Kidney capillary endothelial cell (primary cell): ENCODE data around the gene ADARB2.
"Not testable (repeated sequence)": the region's sequence is repeated elsewhere in the genome, so short reads cannot be mapped to it uniquely, and the experiment has no call there.

Experiments
- DNase-seq: peaks from one replicate; pipeline ENCODE4 v3.0.0-alpha.2; 2018; ENCODE audit warnings: low spot score

The ADARB2 gene

DNA sequence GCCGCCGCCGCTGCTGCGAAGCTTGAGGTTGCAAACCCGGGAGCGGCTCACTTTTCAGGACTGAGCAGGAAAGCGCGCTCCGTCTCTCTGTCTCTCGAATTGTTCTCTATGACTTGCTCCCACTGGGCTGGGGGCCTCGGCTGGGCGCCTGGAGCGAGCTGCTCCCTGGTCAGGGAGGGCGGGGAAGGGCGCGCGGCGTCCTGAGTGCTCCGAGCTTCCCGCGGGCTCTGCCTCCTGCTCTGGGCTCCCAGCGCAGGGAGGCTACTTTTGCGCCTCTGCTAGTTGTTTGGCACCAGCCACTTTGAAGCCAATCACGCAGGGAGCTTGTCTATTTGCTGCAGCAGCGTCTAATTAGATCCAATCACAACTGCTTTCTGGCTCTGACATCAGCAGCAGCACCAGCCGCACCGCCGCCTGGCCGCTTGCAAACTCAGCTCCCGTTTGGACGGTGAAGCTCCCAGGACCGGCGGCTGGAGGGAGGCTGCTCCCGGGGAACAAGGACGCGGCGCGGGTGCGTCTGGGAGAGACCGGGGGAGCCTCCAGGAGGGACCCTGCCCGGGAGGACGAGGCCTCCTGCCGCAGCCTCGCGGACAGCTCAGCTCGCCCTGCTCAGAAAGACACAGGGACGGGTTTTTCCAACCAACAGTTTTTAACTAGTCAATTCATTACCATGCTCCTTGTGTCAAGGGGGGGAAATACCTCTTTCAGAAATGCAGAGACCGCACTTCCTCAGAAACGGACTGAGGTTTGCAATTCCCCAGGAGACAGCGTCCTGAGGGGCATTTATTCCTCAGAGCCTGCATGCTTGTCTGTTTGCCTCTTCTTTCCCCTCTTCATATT is at the start of gene ADARB2:
ADARB2 (minus strand) TSS at position 304 of the 840 bp plus-strand sequence.
- DNase-seq: peak; percentile 5

DNA sequence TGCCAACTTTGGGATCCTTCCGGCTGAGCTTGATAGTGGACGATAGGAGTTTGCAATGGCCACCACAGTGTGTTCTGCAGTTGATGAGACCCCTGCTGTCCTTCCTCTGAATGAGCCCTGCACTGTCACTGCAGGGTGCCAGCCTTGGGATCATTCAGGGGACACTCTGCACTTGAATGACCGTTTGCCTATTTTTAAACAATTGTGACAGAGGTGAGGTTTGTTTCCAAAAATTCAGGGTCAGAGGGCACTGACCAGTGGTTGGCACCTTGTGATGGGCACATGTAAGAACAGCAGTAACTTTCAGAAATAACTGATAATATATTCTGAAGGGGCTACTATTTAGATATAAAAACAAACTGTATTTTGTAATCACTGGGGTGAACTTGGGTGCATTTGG is 48.5 kb upstream of the ADARB2 start:
- no peak for DNase-seq

DNA sequence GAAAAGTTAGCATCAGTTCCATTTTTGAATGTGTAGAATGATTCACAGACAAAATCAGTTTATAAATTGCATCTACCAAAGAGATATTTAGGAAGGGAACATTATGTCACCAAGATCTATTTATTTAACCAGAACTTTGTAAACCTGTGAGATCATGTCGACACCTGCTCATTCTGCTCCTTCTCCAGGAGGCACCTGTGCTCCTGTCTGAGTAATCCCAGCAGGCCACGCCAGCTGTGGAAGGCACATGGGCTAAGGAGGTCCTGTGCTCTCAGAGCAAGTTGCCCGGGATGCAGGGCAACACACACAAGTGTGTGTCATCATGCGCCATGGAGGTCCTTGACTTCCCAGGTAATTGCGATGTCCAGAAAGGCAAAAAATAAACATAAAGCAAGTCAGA is 45.5 kb upstream of the ADARB2 start:
- no peak for DNase-seq

DNA sequence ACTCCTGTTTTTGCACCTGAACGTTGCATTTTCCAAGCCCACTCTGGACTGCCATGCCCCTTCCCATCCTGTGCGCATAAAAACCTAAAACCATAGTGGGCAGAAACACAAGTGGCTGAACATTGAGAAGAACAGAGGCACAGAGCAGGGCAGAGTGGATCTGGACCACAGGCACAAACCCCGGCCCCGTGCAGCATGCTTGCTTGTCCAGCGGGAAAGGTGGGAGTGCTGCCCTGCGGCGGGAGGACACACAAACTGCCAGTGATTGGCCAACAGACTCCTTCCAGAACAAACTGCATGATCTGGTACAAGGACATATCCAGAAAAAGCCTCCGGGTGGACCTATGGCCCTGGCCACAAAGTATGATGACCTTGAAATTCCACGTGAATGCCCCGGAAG is 42.5 kb upstream of the ADARB2 start:
- no peak for DNase-seq

DNA sequence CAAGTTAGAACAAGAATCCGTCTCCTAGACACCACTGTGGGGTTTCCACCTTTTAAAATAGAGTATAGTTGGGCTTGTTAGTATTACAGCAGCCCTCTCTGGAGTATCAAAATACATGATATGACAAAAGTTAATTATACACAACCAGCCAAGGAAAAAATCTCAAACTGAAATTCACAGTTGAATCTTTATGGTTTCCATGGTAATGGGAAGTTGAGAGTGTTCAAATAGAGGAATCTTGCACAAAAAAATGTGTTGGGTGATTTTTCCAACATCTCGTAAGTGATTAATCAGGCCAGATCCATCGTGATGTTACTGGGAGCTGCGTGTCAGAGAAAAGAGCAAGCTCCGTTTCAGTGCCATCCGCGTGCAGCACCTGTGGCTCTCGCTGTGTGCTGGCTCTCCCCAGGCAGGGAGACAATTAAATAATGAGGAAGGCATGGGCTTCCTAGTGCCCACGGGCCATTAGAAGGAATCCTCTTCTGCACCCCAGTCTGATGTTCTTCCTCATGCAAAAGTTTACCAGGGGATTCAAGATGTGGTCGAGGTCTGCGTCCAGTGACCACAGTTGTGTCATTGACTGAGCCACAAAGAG is 41.1 kb upstream of the ADARB2 start:
- no peak for DNase-seq

DNA sequence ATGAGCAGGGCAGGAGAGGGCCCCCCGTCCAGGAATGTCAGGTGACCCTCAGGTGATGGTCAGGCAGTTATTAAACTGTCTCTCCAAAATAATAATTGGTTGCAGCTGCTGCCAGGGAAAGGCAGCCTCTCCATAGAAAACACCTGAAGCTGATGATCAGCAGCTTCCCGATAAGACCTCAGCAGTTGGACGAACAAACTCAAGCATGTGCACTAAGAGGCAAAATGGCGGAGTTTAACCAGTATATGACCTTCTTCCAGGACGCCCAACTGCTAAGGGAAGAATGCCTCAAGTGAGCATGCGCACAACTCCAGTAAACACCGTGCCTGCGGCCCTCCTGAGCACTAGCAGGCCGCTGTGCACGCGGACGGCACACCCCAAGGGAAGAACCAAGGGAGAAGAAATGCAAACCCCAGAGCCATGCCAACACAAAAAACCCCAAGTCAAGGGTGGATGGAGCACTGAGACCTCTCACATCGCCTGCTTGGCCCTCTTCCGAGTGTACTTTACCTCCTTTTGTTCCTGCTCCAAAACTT is 38.9 kb upstream of the ADARB2 start:
- DNase-seq: no peak

DNA sequence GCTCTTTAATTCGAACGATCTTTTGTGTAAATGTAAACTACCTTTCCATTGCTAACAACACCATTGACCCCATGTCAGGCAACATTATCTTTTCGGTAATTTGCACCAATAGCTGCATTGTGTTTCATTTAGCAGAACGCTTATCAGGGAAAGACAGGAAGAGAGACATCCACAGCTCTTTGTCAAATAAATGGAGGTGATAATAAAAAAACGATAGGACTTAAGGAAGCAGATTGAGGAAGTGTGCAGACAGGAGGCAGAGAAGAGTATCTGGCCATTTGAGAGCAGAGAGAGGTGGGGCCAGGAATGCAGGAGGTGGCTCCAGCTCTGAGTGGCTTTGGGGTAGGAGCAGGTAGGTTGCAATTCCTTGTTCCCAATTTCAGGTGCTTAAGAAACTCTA is 37.5 kb upstream of the ADARB2 start:
- DNase-seq: no peak

DNA sequence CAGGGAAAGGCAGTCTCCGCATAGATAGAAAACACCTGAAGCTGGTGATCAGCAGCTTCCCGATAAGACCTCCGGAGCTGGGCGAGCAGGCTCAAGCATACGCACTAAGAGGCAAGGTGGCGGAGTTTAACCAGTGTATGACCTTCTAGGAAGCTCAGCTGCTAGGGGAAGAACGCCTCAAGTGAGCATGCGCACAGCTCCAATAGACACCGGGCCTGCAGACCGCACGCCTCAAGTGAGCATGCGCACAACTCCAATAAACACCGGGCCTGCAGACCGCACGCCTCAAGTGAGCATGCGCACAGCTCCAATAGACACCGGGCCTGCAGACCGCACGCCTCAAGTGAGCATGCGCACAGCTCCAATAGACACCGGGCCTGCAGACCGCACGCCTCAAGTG is 35.9 kb upstream of the ADARB2 start:
- DNase-seq: not testable (repeated sequence)

DNA sequence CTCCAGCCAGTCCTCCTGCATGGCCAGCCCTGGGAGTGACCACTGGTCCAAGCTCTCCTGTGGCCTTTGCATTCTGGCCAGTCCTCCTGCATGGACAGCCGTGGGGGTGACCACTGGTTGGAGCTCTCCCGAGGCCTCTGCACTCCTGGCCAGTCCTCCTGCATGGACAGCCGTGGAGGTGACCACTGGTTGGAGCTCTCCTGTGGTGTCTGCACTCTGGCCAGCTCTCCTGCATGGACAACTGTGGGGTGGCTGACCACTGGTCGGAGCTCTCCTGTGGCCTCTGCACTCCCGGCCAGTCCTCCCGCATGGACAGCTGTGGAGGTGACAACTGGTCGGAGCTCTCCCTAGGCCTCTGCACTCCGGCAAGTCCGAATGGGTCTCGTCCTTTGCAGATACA is 28.7 kb upstream of the ADARB2 start:
- DNase-seq: no peak

DNA sequence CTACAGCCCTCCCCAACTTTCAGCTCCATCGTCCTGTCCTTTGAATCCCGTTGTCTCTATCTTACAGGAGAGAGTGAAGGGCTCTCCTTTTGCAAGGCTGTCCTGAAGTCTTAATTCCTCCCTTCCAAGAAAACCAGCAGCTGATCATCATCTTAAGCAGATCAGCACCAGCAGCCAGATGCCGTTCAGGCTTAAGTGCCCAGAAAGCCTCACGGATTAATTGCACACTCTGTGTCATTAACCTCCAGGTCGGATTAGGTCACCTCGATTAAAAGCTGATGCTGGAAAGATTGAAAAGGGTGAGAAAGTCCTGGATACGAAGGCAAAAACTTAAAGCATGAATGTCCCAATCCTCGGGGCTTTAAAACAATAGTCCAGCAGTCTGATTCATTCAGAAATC is 24.8 kb upstream of the ADARB2 start:
- no peak for DNase-seq

DNA sequence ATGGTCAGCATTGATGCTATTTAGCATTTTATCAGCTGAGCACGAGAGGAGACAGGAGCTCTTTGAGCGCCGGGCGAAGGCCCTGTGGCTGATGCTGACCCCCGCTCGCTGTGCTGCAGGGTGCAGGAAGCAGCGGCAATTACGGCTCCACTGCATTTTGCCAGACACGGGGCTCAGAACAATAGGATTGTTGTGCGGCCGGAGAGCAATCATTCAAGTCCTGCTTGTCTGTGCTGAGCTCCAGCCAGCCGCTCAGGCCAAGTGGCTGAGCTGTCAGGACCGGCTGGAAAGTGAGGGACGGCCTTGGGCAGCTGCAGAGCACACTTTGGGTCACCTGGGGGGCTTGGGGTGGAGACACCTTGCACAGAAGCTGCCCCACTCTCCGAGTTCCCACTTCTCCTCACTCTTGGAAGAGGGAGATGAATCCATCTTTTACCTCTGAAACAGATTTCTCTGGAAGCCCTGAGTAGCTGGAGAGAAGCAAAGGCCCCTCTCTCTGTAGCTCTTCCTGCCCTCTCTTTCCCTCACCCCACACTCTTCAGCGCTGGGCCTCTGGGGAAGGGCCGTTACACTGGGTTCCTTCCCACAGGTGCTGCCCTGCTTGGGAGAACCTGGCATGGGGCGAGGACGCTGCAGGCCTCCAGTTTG is 17.3 kb upstream of the ADARB2 start:
- DNase-seq: no peak

DNA sequence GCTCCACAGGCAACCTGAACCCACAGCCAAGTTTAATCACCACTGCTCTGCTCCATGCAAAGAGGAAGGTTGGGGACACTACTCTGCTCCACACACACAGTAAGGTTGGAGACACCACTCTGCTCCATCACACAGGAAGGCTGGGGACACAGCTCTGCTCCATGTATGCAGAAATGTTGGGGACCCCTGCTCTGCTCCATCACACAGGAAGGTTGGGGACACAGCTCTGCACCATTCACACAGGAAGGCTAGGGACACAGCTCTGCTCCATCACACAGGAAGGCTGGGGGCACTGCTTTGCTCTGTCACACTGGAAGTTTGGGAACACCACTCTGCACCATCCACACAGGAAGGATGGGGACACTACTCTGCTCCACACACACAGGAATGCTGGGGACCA is 14.8 kb upstream of the ADARB2 start:
- no peak for DNase-seq

DNA sequence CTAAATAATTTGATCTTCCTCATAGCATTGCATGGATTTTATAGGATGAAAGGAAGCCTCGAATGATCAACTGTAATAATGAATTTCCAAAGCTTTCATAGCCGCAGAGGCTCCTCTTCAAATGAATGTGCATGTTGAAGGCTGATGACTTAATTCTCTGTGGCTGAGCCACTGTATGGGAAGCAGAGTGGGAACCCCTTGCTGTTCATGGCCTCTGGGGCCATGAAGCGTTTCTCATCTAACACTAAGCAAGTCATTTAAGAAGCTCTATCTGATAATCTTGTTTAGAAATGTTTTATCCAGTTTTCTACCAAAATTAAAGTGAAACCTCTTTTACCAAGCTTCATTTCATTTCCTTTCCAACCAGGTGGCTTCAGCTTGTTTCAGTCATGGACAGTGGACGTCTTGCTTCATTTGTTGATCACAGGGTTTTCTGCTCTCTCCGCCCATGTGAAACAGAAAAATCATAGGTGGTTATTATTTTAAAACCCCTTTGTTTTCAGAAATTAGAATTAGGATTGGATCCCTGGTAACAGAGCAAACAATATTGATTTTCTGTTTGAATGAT is 10.3 kb upstream of the ADARB2 start:
- no peak for DNase-seq

DNA sequence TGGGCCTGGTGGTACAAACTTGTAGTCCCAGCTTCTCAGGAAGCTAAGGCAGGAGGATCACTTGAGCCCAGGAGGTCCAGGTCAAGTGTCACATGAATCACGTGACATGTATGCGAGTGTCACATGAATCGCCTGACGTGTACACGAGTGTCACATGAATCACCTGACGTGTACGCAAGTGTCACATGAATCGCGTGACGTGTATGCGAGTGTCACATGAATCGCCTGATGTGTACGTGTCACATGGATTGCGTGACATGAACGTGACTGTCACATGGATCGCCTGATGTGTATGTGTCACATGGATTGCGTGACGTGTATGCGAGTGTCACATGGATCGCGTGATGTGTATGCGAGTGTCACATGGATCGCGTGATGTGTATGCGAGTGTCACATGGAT is 9.5 kb upstream of the ADARB2 start:
- DNase-seq: no peak

DNA sequence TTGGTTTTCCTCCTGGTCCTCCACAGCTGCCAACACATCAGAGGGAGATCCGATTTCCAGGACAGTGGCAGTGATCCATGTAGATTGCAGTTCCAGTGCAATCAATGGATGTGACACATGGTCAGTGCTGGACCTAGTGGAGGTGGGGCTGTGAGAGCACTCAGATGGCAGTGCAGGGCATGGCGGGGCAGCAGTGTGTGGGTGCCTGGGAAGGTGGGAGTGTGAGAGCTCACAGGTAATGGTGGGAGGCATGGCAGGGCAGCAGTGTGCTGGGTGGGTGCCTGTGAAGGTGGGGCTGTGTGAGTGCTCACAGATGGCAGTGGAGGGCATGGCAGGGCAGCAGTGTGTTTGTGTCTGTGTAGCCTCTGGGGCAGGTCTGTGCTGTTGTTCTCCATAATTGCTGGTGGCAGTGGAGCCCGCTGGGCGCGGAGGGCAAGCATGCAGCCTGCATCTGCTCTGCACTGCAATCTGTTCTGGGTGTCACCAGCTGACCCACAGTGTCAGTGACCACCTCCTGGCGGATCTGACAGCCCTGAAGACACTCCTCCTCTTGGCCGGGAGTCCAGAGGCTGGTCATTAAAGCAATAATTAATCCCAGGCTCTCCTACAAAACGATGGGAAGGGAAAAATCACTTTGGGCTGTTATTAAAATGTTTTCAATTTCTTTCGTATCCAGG is 8.6 kb upstream of the ADARB2 start:
- no peak for DNase-seq

DNA sequence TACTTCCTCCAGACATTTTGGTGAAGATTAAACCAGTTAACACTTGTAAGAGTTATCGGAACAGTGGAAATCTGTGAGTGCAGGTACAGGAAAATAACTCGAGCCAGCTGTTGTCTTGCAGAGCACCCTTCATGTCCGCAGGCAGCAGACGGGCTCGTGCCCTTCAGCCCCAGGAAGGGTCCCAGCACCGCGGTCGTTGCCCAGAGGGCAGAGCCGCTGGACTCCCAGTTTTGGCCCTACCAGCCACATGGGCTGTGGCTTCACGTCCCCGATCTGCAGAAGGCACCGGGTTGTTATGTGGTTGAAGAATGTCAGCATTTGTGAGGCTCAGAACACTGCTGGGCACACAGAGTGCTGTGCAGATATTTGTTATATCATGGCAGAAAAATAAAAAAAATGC is 7.2 kb upstream of the ADARB2 start:
- DNase-seq: no peak

DNA sequence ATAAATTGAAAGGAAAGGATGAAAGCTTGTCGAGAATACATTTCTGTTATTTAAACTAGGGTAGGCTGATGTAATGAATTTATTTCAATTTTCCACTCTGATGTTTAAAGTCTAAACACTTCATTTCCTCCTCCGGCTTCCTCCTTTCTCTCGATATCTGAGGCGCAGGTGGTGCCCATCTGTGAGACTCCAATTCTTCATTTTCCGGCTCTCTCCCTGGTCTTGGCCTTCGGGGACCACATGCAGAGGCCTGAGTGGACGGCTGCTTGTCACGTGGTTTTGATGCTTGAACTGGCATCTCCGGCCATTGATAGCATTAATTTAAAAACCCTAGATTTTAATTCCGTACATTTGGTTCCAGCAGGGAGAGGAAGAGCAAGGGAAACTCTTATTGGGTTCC is 5.8 kb upstream of the ADARB2 start:
- DNase-seq: no peak

DNA sequence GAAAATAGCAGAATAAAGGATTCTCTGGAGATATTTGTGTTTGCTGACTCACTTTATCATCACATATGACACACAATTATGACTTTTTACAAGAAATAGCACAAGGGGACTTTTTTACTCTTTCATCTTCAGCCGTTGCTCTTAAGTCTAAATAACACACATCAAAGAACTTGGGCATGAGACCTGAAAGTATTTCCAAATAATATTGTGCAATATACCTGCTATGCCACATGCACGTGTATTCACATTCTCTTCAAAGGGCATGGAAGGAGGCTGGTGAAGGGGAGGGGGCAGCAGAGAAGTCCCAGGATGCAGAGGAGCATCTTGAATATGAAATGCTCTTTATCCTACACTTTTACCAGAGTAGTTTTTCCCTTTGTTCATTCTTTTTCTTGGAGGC is 4.1 kb upstream of the ADARB2 start:
- DNase-seq: no peak

DNA sequence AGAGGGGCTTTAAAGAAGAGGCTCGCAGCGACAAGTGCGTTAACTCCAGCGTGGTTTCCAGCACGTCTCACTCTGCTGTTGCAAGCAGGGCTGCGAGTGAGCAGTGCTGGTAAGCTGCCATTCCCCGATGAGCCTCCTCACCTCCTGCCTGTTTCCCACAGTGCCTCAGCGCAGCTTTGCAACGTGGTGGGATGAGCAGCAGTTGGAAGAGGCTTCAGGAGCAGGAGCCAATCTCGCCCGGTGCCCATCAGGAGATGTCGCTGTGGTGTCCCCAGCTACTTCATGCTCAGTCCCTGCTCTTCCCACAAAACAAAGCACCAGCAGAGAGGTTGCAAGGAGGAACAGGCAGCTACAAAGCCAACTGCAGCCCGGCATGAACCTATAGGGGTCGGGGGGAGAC is 2.4 kb upstream of the ADARB2 start:
- no peak for DNase-seq

DNA sequence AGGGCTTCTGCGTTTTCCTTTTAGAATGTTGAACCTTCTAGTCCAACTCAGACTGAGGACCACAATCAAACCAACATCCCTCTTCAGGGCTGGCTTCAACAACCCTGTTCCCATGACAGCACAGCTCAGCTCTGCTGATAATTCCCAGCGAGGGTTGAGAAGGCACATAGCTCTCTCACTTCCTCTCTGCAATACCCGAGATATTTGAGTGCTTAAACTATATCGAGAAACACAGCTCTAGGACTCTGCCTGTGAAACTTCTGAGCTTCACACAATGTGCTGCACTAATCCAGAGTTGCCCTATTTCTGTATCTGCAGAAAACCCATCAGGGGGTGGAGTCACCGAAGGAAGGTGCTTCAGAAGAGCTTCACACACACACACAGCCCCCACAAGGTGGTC is 1.6 kb upstream of the ADARB2 start:
- no peak for DNase-seq

DNA sequence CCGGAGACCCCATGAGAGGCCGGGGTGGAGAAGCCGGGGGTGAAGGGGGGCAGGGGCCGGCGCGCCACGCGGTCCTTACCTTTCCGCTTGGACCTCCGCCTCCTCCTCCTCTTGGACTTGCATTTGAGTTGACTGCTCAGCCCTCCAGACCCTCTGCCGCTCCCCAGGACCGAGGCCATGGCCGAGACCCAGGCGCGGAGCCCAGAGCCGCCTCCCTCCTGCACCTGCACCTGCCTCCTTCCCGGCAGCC is 428 bp downstream of the ADARB2 start:
- no peak for DNase-seq

DNA sequence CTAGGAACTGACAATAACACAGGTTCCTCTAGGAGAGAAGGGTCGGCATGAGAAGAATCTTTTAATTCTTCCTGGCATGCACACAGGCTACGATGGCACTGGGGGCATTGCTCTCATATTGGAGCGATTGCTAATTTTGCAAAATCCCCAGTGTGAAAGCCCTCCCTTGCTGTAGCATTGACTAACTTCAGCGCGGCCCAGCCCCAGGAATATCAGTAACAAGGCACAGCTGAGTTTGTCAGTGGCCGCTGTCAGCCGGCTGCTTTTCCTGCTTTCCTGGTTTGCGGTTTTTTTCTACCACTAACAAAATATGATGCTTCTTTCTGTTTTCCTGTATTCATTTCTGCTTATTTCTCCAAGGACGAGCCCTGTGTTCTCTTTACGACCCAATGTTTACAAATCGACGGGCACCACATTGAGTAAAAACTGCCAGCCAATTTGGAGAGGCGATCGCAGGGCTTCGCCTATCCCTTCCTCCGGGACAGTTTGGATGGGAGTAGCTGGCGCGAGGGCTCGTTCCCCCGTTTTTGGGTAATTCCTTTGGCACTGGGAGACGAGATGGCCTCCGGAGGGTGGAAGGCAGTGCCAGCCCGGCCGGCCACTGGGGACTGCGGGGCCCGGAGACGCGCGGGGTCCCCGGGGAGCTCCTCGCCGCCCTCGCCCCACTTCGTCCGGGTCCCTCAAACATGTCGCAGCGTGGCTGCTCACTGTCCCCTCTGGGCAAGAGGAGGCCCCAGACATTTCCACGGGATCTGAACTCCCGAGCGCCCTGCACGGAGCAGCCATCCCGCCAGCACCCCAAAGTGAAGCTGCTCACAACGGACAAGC is 967 bp downstream of the ADARB2 start:
- no peak for DNase-seq
